Retinal pigment epithelial cell (primary cell): ENCODE measurements around the gene IL20RA.
"Not testable (repeated sequence)": the region's sequence is repeated elsewhere in the genome, so short reads cannot be mapped to it uniquely, and the experiment has no call there.

Experiments used
- DNase-seq: peaks from one replicate; pipeline ENCODE4 v3.0.0-alpha.2; 2010; ENCODE audit warnings: low read depth
- H3K4me3 ChIP-seq: 2 replicates; pipeline ENCODE4 v1.5.1; 2011; ENCODE audit warnings: mild to moderate bottlenecking, low read length, control low read depth, moderate library complexity
- TF ChIP-seq, protein P1 (sequence below): conservative IDR thresholded peaks from 2 replicates; pipeline ENCODE4 v1.5.1; 2011; ENCODE audit warnings: low read depth, low read length, control low read depth, inconsistent platforms

Gene IL20RA

DNA sequence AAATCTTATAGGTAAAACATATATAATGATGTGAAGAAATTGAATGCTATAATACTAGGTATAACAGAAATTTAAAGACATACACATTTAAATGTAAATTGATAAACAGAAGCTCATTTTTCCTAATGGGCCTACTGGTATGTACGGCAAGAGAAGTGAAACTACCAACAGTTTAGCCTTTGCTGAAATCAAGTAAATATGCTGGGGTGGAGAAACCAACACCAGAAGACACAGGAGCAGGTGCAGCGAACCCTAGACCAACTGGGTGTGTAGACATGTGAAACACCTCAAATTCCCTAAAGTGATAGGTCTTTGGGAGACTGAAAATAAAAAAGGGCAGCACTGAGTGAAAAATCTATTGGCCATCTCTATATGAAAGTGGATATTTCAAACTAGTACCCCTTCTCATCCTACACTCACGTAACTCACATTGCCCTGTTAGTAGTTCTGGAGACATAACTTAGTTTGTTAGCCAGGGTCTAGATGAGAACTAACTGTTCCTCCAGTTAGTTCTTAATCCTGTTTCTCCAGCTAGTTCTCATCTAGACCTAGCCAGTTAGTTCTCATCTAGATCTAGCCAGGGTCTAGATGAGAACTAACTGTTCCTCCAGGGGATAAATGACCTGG, 69.6 kb downstream of the IL20RA start:
- no peak for DNase-seq
- no peak overlapping the region for H3K4me3 ChIP-seq
- TF ChIP-seq, protein P1, sequence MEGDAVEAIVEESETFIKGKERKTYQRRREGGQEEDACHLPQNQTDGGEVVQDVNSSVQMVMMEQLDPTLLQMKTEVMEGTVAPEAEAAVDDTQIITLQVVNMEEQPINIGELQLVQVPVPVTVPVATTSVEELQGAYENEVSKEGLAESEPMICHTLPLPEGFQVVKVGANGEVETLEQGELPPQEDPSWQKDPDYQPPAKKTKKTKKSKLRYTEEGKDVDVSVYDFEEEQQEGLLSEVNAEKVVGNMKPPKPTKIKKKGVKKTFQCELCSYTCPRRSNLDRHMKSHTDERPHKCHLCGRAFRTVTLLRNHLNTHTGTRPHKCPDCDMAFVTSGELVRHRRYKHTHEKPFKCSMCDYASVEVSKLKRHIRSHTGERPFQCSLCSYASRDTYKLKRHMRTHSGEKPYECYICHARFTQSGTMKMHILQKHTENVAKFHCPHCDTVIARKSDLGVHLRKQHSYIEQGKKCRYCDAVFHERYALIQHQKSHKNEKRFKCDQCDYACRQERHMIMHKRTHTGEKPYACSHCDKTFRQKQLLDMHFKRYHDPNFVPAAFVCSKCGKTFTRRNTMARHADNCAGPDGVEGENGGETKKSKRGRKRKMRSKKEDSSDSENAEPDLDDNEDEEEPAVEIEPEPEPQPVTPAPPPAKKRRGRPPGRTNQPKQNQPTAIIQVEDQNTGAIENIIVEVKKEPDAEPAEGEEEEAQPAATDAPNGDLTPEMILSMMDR = no peak

DNA sequence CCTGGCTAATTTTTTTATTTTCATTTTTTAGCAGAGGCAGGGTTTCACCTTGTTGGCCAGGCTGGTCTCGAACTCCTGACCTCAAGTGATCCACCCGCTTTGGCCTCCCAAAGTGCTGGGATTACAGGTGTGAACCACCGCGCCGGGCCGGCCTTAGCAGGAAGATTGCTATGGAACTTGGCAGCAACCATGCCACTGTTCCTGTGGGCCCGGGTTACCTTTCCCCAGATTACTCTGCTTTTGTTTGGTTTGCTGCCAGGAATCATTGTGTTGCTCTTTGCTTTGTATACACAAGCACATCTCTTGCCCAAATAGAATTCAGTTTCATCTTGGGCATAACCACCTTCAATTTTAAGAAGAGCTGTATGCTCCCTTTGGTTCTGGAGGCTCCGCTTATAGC, 71.0 kb downstream of the IL20RA start:
- not testable (repeated sequence) for DNase-seq, H3K4me3 ChIP-seq

DNA sequence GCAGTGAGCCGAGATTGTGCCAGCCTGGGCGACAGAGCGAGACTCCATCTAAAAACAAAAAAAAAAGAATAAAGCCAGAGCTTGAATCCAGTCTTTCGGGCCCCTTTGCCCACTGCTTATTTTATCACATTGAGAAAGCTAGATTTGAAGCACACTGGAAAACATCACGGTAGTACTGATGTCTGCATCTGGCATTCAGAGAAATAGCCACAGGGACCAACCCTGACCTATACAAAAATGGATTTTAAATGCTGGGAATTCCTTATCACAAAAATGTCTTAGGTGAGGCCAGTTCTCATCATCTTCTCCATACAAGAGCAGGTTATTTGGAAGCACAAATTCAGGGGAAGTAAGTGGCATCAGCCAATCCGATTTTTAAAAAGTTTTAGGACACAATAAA, 73.2 kb downstream of the IL20RA start:
- DNase-seq = no peak
- TF ChIP-seq, protein P1 = no peak
- H3K4me3 ChIP-seq = no peak overlapping the region

DNA sequence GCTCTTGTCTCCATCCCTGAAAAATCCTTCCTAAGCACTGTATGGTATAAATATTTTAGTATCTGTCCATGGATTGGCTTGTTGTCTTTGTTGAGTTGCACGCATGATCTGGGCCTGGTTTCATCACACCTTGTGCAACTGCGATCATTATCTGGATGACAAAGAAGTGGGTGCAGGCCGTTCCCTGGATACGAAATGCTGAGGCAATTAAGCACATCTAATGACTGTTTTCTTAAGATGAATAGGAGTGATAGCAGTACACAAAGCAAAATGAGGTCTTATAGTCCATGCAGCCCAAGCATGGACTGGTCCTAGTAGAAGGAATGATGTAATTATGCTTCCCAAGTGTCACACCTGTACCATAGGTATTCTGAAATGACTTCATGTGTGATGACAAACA, 74.8 kb downstream of the IL20RA start:
- no peak for DNase-seq
- TF ChIP-seq, protein P1 = no peak
- H3K4me3 ChIP-seq = no peak overlapping the region

DNA sequence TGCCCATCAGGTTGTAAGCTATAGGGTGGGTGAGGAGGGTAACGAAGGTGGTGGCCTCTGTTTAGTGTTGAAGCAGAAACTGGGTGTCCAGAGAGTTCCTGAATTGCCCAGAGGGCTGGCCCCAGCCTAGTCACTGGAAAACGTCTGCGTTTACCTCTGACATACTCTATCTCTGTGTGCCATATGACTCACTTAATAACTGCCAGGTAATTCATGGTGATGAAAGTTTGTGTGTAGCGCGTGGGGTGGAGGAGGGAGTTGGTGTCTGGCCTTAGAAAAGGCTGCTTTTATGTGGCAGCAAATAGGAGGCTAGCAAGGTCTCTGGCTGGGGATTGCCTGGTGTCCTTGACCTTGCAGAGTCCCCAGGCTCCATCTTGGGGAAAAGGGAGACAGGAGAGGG, 75.3 kb downstream of the IL20RA start:
- no peak for DNase-seq
- H3K4me3 ChIP-seq = no peak overlapping the region
- TF ChIP-seq, protein P1 = no peak

DNA sequence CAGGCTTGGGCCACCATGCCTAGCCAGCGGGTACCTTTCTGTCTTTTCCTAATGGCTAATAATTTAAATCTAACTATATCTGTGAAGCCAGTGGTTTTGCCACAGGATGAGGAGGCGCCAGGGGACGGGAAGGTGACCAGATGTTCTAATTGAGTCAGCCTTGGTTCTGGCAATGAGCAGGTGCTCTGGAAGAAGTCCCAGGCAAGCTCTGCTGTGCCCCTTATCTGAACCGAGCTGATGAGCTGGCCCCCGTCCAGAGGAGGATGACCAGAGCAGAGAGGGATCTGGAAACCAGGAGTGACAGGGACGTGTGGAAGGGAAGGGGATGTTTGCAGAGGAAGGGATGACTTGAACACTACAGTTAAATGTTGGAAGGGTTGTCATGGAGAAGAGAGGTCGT, 75.9 kb downstream of the IL20RA start:
- no peak overlapping the region for H3K4me3 ChIP-seq
- TF ChIP-seq, protein P1 = no peak
- DNase-seq = no peak

DNA sequence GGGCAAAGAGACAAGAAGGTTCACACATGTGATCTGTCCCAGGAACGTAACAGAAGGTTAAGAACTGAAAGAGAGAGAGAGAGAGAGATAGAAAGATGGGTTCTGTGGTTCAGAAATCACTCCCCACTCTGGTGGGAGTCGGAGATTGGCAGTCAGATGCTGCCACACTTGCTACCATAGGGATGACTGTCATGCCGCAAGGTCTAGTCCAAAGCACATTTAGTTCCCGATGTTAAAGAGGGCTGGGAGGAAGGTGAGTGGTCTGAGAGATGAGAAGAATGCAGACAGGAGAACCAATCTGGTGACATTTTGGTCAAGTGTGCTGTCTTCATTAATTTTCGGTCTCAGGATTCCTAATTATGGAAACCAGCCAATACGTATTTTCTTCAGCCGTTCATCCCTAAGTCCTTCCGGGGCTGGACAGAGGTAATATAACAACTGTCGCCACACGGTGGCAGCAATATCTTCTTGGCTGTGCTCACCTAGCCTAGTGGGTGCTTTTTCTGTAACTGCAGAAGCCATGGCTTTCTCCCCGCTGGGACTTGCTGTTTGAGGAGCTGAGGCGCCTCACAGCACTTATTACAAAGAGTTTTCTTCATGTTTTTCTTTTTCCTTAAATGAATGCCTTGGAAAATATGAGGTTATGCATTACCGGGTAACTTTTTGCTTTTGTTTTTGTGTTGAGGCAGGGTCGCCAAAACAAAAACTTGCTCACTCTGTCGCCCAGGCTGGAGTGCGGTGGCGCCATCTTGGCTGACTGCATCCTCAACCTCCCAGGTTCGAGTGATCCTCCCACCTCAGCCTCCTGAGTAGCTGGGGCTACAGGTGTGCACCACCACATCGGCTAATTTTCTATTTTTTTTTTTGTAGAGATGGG, 76.7 kb downstream of the IL20RA start:
- no peak overlapping the region for H3K4me3 ChIP-seq
- peak; percentile 16 for DNase-seq
- TF ChIP-seq, protein P1 = peak; percentile 68
